Epidermal melanocyte (primary cell): ENCODE measurements around the gene MRPL43.

Source experiments
- DNase-seq: peaks from one replicate; pipeline ENCODE4 v3.0.0; 2011; ENCODE audit warnings: low spot score; ENCODE audit not compliant: insufficient read length

The MRPL43 gene

GRCh38 chr10:101020427-101021075 lies 33.3 kb upstream of the MRPL43 start:
- DNase-seq, result no peak

- no peak for DNase-seq
These were observed 32.1 kb upstream of the MRPL43 start for GRCh38 chr10:101019440-101019703.

GRCh38 chr10:101018600-101019439 lies 31.5 kb upstream of the MRPL43 start:
- DNase-seq, result peak; percentile 85

- no peak for DNase-seq
These were observed 30.9 kb upstream of the MRPL43 start for GRCh38 chr10:101018118-101018599.

GRCh38 chr10:101016814-101017213 lies 29.5 kb upstream of the MRPL43 start:
- no peak for DNase-seq

- DNase-seq, result no peak
These were observed 28.3 kb upstream of the MRPL43 start for GRCh38 chr10:101015582-101015973.

- DNase-seq, result no peak
These were observed 27.8 kb upstream of the MRPL43 start for GRCh38 chr10:101014966-101015581.

GRCh38 chr10:101014230-101014884 lies 27.1 kb upstream of the MRPL43 start:
- DNase-seq, result peak; percentile 88

- no peak for DNase-seq
These were observed 26.1 kb upstream of the MRPL43 start for GRCh38 chr10:101013365-101013825.

GRCh38 chr10:101012525-101013364 lies 25.4 kb upstream of the MRPL43 start:
- DNase-seq, result peak; percentile 99

- DNase-seq, result no peak
These were observed 24.5 kb upstream of the MRPL43 start for GRCh38 chr10:101011517-101012423.

- DNase-seq, result no peak
These were observed 23.0 kb upstream of the MRPL43 start for GRCh38 chr10:101010329-101010728.

GRCh38 chr10:101008823-101009423 lies 21.6 kb upstream of the MRPL43 start:
- peak; percentile 49 for DNase-seq

GRCh38 chr10:101007915-101008822 lies 20.9 kb upstream of the MRPL43 start:
- no peak for DNase-seq

GRCh38 chr10:101007099-101007711 lies 19.9 kb upstream of the MRPL43 start:
- no peak for DNase-seq

- DNase-seq, result no peak
These were observed 19.3 kb upstream of the MRPL43 start for GRCh38 chr10:101006593-101007098.

- DNase-seq, result no peak
These were observed 18.7 kb upstream of the MRPL43 start for GRCh38 chr10:101005869-101006567.
